Medulla oblongata (tissue), 1 donor: Measurements from ENCODE around the gene TMEM191B.
"Not testable (repeated sequence)": the region's sequence is repeated elsewhere in the genome, so short reads cannot be mapped to it uniquely, and the experiment has no call there.

Experiments used
- DNase-seq: peaks from one replicate; pipeline ENCODE4 v3.0.0-alpha.2; 2015; ENCODE audit errors: extremely low spot score

The TMEM191B gene

GRCh38 chr22:18527752-18528596 lies at the start of gene TMEM191B:
Gene TMEM191B (plus strand): TSS chr22:18527802. CDS start chr22:18527981, 179 bp downstream.
- not testable (repeated sequence) for DNase-seq

- not testable (repeated sequence) for DNase-seq
Measured at GRCh38 chr22:18496227-18496626, 31.4 kb upstream of the TMEM191B start.

DNA sequence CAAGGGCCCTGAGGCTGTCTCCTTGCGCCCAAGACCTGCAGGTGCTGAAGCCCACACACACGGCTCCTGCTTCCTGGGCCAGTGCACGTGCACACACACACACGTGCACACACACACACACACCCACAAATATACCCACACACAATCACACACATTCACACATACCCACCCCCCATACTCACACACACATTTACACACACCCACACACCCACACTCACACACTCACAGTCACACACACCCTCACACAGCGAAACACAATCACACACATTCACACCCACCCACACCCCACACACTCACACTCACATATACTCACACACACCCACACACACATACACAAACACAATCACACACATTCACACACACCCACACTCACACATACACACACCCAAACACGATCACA lies 16.3 kb upstream of the TMEM191B start:
- not testable (repeated sequence) for DNase-seq

GRCh38 chr22:18512378-18512777 lies 15.2 kb upstream of the TMEM191B start:
- DNase-seq = not testable (repeated sequence)

GRCh38 chr22:18513454-18513853 lies 14.1 kb upstream of the TMEM191B start:
- not testable (repeated sequence) for DNase-seq

DNA sequence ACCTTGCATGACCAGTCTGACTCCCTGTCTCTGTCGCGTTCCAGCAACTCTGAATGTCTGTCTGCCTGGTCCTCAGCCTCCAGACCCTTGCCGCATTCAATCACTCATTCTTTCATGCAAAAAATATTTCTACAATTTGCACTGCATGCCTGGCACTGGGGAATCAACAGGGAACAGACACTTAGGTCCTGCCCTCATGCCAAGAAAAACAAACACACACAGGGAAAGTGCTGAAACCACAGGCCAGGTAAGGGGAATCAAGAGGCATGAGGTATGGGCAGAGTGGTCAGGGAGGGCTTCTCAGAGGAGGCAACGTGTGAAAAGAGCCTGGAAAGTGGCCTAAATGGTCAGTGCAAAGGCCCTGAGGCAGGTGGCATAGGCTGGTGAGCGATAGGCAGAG lies 9.5 kb upstream of the TMEM191B start, which contains the start of gene GGTLC3:
Gene GGTLC3, minus strand, starts transcription at position 101 of the 400 bp plus-strand sequence. CDS start 264 bp downstream, outside the sequence.
- DNase-seq = not testable (repeated sequence)

DNA sequence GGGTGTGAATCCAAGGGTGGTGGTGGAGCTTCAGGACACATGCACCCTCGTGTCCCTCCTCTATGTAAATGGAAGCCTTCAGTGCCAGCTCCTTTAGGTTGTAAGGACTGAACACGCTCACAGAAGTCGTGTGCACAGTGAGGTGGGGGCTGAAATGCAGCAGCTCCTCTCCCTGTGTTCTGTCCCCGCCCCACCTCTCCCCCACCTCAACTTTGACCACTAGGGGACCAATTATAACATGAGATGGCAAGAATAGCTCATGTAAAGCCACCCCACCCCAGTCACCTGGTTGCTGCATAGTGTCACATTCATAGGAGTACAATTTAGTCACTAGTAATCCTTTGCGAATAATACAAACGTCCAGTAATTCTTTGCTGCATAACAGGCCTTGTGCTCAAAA lies 4.8 kb upstream of the TMEM191B start:
- DNase-seq = not testable (repeated sequence)

GRCh38 chr22:18523328-18523727 lies 4.3 kb upstream of the TMEM191B start:
- not testable (repeated sequence) for DNase-seq

- peak; percentile 75 for DNase-seq
Measured at GRCh38 chr22:18528597-18529415, 1.2 kb downstream of the TMEM191B start.

DNA sequence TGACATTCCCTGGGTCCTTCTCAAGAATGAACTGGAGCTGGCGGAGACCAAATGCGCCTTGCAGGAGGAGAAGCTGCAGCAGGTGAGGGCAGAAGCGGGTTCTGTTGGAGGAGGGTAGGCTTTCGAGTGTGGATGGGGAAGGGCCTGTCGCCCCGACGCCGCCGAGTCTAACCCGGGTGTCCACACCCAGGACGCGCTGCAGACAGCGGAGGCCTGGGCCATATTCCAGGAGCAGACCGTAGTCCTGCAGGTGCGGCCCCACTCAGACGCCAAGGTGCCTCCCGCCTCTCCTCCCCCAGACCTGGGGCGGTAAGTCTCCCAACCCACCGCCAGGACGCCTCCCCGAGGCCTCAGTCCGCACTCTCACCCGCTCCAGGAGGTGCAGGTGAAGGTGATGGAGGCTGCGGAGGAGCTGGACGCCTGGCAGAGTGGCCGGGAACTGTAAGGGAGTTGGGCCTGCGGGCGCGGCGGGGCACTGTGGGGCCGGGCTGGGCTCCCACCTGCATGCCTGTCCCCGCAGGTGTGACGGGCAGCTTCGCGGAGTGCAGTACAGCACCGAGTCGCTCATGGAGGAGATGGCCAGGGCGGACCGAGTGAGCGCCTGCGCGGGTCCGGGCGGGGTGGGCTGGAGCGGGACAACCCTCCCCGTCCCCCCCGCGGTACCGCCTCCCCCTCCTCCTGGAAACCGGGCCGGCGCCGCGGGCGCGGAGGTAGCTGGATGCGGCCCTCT lies 2.0 kb downstream of the TMEM191B start:
- not testable (repeated sequence) for DNase-seq

- DNase-seq = not testable (repeated sequence)
Measured at GRCh38 chr22:18533633-18534032, 6.0 kb downstream of the TMEM191B start.

DNA sequence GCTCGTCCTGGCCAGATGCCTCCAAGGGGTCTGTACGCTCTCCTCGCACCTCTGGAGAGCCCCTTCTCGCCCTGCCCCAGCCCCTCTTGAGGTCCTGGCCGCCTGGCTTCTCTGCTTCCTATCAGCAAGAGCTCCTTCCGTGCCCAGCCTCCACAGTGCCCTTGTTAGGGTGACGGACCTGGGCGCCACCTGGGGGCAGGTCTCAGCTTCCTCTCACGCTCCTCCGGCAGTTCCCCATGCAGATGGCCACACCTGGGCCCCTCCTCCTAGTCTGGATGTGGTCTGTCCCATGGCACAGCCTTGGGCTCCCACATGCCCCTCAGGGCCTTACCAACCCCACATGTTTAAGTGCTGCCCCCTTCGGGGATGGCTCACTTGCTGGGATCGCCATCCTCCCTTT lies 6.7 kb downstream of the TMEM191B start:
- not testable (repeated sequence) for DNase-seq

DNA sequence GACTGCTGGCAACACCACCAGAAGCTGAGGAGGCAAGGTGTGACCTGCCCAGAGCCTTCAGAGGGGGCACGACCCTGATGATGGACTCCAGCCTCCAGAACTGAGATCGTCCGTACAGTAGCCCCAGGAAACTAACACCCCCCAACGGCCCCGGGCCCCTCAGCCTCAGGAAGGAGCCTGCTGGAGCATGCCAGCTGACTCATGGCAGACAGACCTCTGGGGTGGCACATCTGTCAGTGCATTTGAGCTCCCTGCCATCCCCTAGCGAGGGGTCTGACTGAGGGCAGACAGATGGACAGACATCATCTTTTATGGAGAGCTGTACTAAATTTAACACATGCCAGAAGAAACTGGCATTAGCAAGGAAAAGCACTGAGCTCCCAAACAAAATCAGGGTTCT lies 12.4 kb downstream of the TMEM191B start:
- not testable (repeated sequence) for DNase-seq

DNA sequence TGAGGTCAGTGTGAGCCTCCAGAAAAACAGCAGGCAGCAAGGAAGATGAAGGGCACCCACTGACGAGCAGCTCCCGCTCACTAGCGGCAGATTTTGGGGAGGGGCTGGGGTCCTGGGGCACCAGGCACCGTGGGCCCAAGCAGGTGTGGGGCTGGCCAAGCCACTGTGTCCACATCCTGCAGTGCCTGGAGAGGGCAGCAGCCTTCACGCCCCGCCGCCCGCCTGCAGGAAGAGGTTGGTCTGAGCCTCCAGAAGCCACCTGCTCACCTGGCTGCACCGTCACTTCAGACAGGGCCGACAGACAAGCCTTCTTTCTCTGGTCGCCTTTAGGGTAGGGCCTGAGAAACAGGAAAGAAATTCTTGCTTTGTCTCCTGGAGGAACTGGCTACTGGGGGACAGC lies 15.8 kb downstream of the TMEM191B start:
- not testable (repeated sequence) for DNase-seq

DNA sequence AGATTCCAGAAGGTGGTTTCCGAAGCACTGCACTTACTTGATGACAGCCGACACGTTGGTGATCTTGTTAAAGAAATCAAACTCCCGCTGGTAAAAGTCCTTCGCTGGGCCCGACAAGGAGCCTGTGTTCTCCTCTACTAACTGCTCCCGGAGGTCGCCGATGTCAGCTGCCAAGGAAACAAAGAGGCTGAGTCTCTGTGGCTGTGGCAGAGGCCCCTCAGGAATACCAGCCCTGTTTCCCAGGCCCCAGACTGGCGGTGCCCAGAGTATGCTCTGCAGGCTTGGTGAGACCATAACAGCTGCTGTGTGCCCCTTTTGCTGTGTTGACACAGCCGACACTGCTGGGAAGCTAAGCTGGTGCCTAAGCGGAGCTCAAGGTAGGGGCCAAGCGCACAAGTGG lies 17.0 kb downstream of the TMEM191B start:
- DNase-seq = not testable (repeated sequence)

DNA sequence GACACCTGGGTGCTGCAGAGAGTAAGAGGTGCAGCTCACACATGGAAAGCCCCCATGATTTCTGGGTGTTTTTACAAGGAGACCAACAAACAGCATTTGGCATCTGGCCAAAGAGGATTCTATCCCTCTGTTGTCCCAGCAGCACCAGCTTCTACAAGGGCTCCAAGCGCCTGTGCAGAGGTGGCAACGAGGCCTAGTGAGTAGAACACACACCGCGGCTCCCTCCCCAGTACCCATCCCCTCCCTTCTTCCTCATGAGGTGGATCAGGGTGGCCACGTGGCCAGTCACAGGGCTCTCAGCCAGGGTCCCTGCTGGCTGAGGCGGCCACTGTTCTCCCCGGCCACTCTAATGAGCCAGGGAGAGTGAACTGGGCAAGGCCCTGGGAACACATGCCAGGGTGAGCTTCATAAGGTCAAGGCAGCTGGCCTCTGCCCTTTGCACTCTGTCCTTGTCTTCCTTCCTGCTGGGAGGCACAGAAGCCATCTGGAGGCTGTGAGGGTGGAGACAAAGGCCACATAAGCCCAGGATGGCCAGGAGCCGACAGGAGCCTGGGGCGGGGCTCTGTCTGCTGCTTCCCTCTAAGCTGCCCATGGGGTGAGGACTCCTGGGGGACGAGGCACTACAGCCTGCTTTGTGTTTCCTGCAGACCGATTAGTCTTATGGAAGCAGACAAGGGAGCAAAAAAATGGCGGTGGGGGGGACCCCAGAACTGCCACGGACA lies 22.0 kb downstream of the TMEM191B start:
- DNase-seq = not testable (repeated sequence)

DNA sequence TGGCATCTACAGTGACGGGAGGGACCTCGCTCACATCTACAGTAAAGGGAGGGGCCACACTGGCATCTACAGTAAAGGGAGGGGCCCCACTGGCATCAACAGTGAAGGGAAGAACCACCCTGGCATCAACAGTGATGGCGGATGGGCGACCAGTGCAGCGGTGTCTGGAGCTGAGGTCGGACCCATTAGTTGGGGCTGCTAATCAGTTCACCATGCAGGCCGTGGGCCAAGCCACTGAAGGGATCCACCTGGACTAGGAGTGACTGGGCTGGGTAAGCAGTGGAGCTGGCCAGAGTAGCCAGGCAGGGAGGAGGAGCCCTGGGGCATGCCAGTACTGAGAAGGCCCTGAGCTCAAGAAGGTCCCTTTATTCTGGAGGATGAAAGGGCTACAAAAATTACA lies 23.4 kb downstream of the TMEM191B start:
- DNase-seq = not testable (repeated sequence)

DNA sequence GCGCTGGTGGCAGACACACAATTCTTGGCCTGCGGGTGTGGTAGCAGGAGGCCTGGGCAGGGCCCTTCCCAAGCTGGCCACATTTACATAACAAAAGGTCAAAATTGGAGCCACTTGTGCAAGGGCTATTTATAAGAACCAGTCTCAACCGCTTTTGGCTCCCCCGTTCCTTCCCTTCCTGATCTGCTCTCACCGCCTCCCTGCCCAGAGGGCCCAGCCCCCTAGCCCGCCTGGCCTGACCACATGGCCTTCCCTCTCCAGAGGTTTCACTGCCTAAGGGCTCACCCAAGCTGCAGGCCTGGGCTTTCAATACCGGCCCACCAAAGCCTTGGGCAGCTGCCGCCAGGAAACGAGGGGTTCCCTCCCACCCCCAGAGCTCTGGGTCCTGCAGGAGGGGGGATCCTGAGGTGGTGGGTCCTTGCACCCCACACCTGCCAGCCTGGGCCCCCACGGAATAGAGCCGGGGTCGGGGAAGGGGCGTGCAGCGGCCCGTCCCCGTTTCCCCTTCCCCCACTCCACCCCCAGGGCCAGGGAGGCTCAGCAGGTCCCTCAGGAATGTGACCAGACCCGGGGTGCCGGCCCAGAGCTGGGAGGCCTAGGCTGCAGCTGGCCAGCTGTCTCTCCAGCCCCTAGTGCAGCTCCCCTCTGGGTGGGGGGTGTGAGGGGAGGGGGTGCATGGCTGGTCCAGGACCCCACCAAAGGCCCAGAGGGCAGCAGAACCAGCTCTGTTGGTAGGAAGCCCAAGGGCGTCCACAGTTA lies 25.4 kb downstream of the TMEM191B start:
- not testable (repeated sequence) for DNase-seq

- DNase-seq = not testable (repeated sequence)
Measured at GRCh38 chr22:18554280-18555256, 27.0 kb downstream of the TMEM191B start.
